Stimulated activated naive CD4-positive, alpha-beta T cell (primary cell): ENCODE results near the gene RAB30.
"Not testable (repeated sequence)": the region's sequence is repeated elsewhere in the genome, so short reads cannot be mapped to it uniquely, and the experiment has no call there.

ENCODE experiments used
- DNase-seq, 6 experiments: peaks; one replicate each; lab custom pipeline; 2025; lab: John Stamatoyannopoulos, UW

Gene RAB30

DNA sequence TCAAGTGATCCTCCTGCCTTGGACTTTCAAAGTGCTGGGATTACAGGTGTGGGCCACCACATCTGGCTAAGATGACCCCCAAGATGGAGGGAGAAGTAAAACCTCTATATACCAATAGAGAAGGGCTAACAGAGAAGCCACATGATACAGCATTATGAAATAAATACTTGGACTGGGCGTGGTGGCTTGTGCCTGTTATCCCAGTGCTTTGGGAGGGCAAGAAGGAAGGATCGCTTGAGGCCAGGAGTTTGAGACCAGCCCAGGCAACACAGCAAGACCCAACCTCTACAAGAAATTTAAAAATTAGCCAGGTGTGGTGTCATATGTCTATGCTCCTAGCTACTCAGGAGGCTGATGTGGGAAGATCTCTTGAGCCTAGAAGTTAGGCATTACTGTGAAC is 61.7 kb downstream of the RAB30 start:
- no peak for DNase-seq

DNA sequence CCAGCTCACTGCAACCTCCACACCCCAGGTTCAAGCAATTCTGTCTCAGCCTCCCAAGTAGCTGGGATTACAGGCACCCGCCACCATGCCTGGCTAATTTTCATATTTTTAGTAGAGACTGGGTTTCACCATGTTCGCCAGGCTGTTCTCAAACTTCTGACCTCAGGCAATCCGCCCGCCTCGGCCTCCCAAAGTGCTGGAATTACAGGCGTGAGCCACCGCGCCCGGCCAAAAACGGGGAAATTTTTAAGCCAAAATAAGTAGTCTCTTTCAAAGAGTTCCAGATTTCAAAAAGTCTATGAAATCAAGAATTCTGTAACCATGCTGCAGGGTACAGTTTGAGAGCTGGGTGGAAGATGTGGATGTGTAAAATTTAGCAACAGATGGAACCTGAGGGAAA is 62.6 kb downstream of the RAB30 start:
- not testable (repeated sequence) for DNase-seq

DNA sequence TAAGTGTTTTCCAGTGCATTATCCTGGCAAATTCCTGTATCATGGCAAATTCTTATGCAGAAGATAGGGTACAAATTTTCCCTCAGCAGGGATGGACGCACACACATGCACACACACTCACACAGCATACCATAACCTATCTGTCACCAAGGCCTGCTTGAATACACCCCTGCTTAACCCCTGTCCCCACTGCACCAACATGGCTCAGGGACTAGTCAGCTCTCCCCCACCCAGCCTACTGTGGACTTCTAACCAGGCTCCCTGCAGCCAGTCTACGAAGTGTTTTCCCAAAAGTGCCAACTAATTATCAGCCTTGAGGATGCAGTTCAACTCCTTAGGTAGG is 63.1 kb downstream of the RAB30 start:
- DNase-seq: no peak

DNA sequence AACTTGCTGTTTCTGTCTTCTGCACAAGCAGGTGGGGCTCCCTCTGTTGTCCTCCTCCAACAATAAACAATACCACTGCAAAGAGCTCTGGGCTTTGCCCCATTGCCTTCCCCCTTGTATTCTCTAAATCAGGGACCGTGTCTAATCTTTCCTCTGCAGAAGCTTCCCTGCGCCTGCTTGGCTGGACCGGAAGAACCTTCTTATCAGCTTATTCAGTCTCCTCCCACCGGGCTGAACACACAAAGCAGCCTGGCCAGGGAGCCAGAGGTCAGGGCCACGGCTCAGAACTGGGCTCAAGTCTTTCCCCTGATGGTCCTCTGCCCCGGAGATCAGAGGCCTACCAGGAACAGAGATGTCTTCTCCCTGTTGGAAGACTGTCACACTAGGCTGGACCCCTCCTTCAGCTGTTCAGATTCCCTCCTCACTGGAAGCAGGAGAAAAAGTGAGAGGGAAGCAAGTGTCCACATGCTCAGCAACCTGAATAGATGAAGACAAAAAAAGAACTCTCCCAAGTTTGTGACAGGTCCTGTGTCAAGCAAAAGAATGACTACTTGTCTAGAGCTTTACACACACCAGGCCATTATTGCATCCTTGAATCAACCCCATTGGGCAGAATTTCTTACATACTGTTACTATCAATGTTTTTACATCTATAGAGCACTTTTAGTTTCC is 63.7 kb downstream of the RAB30 start:
- DNase-seq: no peak

DNA sequence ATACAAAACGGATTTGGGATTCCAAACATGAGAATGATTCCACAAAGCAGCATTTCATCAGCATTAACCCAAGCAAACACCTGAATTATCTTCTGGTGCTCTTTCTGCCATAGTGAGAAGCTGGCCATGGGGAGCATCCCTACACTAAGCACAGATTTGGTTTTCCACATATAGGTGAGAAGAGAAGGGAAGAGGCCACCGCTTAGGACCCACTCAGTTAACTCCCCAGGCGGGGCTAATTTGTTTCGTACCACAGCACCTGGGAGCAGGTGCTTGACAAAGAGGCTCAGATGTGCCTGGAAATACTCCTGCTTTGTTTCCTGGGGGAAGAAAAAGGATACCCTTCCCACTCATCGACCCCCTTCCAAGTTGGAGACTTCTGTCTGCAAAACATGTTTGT is 64.2 kb downstream of the RAB30 start:
- no peak for DNase-seq

DNA sequence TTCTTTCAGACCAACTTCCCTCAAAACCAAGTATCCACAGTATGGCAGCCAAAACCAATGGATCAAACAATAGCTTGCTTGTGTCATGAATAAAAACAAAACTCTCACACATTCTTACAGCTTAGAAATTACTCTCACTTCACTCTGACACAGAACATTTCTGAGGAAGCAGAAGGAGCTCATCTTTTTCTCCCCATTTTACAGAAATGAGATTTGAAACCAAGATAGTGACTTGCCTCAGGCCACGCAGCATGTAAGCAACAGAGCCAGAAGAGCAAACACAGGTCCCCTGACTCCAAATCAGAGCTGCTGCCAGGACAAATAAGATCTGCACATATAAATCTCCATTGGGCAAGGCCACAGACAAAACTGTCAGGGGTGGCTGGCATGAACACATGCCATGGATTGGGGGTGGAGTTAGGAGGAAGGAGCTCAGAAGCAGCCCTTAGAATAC is 64.8 kb downstream of the RAB30 start:
- no peak for DNase-seq

DNA sequence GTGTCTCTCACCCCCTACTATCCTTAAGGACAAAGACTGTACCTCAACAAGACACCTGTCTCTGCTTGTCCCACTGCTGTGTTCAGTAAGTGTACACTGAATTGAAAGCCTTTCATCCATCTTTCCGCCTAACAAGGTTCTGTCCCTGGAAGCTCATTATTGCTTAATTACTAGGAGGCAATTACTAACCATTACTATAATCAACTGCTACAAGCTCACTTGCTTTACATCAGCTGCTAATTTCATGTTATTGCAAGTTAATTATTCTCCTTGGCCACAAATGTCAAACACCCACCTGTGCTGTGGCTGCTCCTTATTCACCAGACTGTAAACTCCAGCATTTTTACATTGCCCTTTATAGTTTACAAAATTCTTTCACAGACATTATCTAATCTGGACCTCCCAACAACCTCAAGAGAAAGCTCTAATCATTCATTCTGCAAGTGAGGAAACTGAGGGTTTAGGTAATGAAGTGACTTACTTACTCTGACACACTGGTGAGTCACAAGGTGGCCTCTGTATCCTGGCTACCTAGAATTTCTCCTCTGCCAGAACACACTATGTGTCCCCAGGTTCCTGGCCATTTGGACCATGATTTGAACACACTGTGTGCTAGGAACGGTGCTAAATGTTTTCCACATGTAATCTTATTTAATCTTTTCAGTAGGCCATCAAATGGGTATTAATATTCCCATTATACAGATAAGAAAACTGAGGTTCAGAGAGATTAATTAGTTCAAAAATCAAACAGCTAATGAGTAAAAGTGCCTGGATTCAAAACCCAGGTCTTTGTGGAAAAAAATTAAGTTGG is 66.7 kb downstream of the RAB30 start:
- no peak for DNase-seq

DNA sequence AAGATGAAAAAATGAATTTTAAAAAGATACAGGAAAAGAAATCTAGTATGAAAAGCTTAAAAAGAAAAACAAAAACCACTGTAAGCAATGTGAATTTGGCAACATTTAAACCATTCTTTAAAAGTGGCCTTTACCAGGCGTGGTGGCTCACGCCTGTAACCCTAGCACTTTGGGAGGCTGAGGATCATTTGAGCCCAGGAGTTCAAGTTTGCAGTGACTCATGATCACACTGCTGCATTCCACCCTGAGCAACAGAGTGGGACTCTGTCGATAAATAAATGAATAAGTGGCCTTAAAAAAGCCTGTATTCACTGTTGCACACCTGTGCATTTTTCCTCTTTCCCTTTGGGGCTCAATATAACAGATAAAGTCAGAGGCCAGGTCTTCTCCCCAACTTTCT is 69.2 kb downstream of the RAB30 start:
- DNase-seq: no peak

DNA sequence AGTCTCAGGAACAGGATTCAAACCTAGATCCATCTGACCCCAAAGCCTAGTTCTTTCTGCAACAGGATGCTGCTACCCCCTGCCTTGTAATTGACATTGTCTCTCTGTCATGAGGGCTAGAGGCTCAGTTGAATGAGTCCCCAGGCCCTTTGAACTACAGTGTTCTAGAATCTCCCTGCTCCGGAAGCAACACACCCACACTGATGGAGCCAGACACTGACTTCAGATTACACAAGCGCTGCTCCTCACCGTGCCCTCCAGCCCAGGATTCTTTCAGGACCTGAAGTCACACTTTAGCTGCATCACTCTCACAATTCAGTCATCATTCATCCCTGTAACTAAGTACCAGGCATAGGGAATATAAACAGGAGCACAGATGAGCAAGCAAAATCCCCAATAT is 69.6 kb downstream of the RAB30 start:
- DNase-seq: peak in 4 of 6 experiments; percentile 3 to 17 (median 10)

DNA sequence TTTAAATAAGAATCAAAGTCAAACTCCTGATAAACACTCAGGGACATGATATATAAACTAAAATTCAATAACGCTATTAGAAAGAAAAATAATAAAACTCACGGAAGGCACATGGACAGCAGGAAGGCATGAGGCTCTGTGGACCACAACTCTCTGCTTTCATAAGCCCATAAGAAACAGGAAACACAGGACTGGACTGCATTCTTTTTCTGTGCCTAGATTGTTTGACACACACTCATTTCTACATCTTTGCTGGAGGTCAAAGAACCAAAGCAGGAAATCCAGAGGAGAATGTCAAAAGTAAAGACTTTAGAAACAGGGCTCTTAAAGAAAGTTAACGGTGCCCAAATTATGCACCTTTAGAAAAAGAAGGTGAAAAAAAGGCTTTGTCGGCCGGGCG is 71.3 kb downstream of the RAB30 start:
- no peak for DNase-seq

DNA sequence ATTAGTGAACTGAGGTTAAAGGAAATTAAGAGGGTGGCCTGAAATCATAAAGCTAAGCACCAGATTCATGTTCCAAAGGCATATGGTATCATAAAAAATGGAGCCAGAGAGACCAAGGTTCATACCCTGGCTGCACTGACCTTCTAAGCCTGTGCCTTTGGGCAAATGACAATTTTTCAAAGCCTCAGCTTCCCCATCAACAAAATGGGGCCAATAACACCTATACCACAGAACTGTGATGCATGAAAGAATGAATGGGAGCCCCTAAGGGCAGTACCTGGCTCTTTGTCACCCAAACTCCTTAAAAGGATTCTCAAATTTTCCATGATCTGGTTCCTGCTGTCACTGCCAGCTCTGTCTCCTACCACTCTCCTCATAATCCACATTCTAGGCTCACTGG is 72.5 kb downstream of the RAB30 start:
- no peak for DNase-seq

DNA sequence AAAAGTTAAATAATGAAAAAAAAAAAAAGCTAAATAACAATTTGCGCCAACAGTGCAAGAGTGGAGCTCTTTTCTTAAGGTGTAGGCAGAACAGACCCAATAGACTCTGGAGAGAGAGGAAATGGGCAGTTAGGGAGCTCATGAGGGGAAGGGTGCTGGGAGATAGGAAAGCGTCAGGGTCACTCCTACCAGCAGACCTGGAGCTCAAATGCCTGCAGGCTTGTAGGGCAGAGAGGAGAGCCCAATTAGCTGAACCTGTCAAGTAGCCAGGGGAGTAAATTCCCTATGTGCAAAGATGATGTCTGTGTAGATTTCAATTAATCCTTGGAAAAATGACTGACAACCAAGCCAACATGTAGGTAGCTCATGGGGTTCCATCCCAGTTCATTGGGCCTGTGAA is 73.0 kb downstream of the RAB30 start:
- DNase-seq: no peak

DNA sequence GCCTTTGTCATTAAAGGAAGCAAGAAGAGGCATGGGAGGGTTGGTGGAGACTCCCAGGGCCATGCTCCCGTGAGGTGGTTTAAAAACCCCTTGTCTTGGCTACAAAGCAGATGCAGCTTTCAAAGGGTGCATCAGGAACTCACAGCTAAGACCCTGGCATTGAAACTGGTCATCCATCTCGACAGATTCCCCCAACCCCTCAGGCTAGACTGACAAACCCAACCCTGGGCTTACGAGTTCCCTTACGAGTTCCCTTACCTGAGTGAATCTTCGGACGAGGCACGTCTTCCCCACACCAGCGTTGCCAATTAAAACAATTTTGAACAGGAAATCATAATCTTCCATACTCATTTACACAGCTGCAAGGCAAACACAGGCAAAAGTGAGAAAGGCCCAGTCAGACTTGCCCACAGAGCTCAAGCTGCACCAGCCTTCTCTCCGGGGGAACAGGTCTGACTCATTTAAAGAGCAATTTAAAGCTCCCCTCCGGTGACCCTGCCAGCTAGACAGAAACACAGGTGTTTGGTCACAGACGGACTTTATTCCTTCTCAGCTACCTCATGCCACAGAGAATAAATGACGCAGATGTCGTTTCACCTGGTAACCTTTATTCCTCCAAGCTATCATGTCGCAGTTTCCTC is 74.6 kb downstream of the RAB30 start:
- no peak for DNase-seq

DNA sequence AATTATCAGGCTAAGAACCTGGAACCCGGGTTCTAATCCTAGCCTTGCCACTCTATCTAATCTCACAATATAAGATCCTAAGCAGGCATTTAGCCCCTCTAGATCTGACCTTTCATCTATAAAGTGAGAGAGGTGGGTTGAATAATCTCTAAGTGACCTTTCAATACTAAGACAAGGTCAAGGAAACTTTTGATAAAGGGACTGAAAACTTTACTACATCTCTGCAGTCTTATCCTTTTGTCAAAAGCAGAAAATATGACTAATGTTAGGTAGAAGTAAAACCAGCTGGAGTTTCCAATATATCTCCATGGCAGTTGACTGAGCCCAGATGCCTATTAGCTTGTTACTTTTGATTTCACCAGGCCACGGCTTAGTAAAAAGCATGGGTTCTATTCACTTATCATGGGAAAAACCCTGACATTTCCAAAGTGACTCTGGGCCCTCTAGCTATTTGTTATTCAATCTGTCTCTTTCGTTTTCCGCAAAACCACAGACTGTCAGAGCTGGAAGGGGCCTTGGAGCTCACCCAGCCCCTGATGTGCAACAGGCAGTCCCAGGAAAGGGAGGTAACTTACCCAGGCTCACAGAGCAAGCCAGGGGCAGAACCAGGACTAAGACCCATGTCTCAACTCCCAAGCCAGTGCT is 75.8 kb downstream of the RAB30 start:
- no peak for DNase-seq

DNA sequence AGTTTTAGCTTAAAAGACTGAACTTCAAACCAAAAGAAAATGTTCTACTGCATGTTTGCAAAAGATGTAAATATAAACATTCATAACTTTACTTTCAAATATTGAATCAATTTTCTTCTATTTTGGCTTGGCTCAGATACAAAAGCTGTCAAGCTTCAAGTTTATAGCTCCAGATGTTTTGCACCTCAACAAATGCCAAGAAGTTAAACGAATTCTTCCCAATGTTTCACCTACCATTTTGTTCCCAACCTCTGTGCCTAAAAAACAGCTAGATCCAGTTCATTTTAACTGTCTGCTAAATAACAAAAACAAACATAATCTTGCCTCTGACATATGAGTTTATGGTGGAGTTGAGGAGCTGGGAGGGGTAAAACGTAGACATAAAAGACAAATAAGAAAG is 76.5 kb downstream of the RAB30 start:
- no peak for DNase-seq

DNA sequence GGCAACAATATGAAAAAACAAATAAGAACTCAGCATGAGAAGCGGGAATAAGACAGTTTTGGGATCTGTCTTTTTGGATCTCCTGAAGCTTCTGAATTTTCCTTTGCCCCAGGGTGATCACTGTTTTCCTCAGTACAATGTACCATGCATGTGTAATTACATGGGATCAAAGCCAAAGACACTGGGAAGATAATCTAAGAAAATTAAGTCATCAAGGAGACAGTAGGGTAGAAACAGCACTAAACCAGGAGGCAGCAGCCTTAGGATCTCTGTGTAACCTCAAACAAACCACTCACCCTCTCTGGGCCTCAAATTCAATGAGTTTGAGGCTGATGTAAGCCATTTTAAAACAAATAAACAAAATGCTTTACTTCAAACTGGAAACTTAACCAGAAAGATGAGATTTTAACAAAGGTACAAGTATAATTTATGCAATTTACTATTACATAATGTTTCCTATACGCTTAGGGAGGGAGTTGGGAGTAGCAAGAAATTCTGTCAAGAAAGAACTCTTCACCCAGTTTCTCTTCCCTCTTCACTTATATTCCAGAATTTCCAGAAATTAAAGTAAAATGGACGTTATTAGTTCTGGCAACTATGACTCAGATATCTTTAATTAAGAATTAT is 77.0 kb downstream of the RAB30 start:
- DNase-seq: no peak

DNA sequence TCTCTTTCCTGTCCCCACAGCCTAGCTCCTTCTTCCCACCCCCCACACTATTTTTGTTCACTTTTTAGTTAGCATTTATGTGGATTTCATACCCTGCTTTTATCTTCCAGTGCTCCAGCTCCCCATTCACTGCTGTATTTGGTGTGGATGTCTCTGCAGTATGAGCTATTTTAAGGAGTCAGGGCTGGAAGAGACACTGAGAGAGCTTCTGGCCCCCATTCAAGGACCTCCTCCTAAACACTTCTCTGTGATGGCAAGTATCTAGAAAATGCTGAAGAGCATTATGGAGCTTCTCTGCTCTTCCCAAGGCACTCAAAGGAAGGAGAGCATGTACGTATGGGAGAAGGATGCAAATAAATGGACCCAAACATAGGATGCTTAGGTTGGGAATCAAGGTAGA is 79.5 kb downstream of the RAB30 start:
- no peak for DNase-seq

DNA sequence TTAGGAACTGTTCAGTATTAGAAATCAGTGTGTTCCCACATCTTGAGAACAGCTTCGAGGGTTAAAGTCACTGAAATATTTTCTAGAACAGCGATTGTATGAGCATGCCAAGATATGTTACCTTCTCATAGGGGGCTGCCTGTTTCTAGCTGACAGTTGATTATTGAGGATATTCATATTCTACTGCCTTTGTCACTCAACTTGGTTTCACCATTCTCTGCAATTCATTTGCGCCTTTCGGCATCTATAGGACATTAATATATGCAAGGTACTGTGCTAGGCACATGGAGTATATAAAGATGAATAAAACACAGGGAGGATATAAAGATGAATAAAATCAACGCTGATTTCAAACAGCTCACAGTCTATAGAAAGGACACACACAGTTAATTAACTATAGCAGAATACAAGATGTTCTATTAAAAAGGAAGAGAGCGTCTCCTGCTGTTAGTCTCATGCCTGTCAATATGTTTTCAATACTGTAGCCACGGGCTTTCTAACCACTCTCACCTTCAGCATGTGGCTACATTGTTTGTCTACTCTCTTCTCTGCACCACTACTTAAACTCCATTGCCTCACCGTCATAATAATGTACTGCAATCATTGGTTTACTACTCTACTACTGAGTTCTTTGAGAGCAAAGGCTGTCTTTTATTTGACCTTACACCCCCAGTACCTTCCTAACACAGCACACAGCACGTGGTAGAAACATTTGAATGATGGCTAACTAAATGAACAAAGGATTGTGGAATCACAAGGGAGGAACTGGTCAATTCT is 81.9 kb downstream of the RAB30 start:
- DNase-seq: peak in 3 of 6 experiments; percentile 9 to 27 (median 21)

DNA sequence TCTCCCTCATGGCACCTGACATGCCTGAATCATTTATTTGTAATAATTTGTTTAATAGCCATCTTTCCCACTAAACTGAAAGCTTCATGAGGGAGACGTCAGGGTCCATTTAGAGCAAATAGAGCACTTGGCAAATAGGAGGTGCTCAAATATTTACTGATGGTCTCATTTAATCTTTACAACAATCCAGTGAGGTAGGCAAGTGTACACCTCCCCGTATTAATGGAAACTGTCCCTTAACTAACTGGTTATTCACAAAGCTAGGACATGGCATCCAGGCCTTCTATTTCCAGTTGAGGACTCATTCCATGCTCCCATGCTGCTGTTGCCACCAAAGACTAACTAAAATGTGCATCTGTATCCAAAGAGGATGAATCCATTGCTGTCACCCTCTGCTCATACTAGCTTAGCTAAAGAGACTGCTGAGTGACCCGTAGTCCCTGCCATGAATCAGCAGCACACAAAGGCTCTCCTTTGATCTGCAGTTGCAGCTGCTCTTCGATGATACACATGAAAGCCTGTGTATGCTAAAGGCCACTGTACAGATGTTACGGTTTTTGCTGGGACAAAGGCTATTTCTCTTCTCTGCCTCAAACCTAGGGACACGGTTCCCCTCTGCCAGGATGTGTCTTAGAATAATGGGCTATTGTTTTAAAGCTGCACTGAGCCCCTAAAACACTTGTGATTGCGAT is 82.6 kb downstream of the RAB30 start:
- DNase-seq: no peak

DNA sequence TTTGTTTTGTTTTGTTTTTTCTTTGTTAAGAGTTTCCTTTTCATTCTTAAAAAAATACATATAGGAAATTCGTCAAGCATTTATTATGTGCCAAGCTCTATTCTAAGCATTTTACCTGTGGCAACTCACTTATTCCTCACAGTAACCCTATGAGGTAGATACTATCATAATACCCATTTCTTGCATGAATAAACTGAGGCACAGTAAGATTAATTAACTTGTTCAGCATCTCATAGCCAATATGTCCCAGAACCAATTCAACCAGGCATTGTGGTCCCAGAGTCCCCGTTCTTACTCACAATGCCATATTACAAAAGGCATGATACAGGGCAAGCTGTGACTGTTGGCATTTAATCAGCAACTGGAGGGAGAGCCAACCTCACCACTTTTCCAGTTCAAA is 83.7 kb downstream of the RAB30 start:
- no peak for DNase-seq

DNA sequence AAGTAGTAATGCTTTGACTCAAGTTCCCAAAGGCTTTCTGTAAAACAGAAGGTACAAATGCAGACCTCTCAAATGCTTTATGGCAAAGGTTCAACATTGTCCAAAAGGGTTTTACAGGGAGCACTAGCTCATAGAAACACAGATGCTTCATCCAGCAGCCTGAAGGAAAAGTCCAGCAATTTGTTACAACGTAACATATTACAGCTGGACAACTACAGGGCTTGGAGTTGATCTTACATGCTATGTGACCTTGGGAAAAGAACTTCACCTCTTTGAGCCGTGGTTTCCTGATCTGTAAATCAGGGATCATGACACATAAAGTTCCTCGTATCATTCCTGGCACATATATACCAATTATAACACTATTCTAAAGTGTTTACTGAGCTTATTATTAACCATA is 85.3 kb downstream of the RAB30 start:
- DNase-seq: no peak
